ENCODE data around the gene ACHE. TPM values are rescaled to one million over a fixed set of nuclear protein-coding genes. Genes with fewer than 3 reads are reported as not detected.

Gene ACHE
- total RNA-seq, 4 donors from 2014 or later = 0.66 to 0.68 TPM; not detected in 2

- TF ChIP-seq CTCF (IDR thresholded peaks at IDR 0.05; ENCODE audit: low read depth) = no peak
Measured at GRCh38 chr7:100914879-100915447, 19.3 kb upstream of the ACHE start.

GRCh38 chr7:100914208-100914878 is 18.7 kb upstream of the ACHE start:
- TF ChIP-seq CTCF (IDR thresholded peaks at IDR 0.05; ENCODE audit: low read depth) = no peak

GRCh38 chr7:100911484-100911883 is 15.8 kb upstream of the ACHE start:
- no peak for TF ChIP-seq CTCF (IDR thresholded peaks at IDR 0.05; ENCODE audit: low read depth)

- TF ChIP-seq CTCF (IDR thresholded peaks at IDR 0.05; ENCODE audit: low read depth) = no peak
Measured at GRCh38 chr7:100908512-100908911, 12.8 kb upstream of the ACHE start.

GRCh38 chr7:100902638-100903037 is 7.0 kb upstream of the ACHE start:
- TF ChIP-seq CTCF (IDR thresholded peaks at IDR 0.05; ENCODE audit: low read depth) = no peak

- no peak for TF ChIP-seq CTCF (IDR thresholded peaks at IDR 0.05; ENCODE audit: low read depth)
Measured at GRCh38 chr7:100901921-100902332, 6.2 kb upstream of the ACHE start.

- TF ChIP-seq CTCF (IDR thresholded peaks at IDR 0.05; ENCODE audit: low read depth) = no peak
Measured at GRCh38 chr7:100900978-100901377, 5.3 kb upstream of the ACHE start.
